H9 (cell line): ENCODE results near the gene SNRPA1. TPM values are rescaled to one million over a fixed set of nuclear protein-coding genes. Genes with fewer than 3 reads are reported as not detected.

Experiments
- DNase-seq: peaks from one replicate; pipeline ENCODE4 v3.0.0-alpha.2; 2017
- H2AFZ ChIP-seq: one replicate; pipeline ENCODE4 v1.6.1; 2013; ENCODE audit warnings: mild to moderate bottlenecking, low read length, control low read depth, moderate library complexity
- H2AK5ac ChIP-seq: 2 replicates; pipeline ENCODE4 v1.6.1; 2013; ENCODE audit warnings: low read length, control low read depth, mixed read lengths; ENCODE audit not compliant: insufficient read length
- H2BK120ac ChIP-seq: one replicate; pipeline ENCODE4 v1.6.1; 2013; ENCODE audit warnings: low read depth, mild to moderate bottlenecking, low read length, control low read depth, inconsistent platforms; ENCODE audit not compliant: poor library complexity, severe bottlenecking
- H2BK12ac ChIP-seq: 2 replicates; pipeline ENCODE4 v1.6.1; 2013; ENCODE audit warnings: low read length, control low read depth, mixed read lengths, low read depth; ENCODE audit not compliant: insufficient read length
- H2BK15ac ChIP-seq: 2 replicates; pipeline ENCODE4 v1.6.1; 2013; ENCODE audit warnings: low read depth, low read length, control low read depth
- H2BK20ac ChIP-seq: one replicate; pipeline ENCODE4 v1.6.1; 2013; ENCODE audit warnings: low read depth, mild to moderate bottlenecking, low read length, control low read depth, inconsistent platforms; ENCODE audit not compliant: poor library complexity, severe bottlenecking
- H2BK5ac ChIP-seq: 2 replicates; pipeline ENCODE4 v1.6.1; 2013; ENCODE audit warnings: low read length, control low read depth, mixed read lengths; ENCODE audit not compliant: insufficient read length
- H3K14ac ChIP-seq: 2 replicates; pipeline ENCODE4 v1.6.1; 2013; ENCODE audit warnings: low read length, control low read depth; ENCODE audit not compliant: insufficient read depth
- H3K18ac ChIP-seq: 2 replicates; pipeline ENCODE4 v1.6.1; 2013; ENCODE audit warnings: low read depth, mild to moderate bottlenecking, mixed read lengths, low read length, control low read depth; ENCODE audit not compliant: insufficient read length
- H3K23ac ChIP-seq: 2 replicates; pipeline ENCODE4 v1.6.1; 2013; ENCODE audit warnings: low read length, control low read depth, mixed read lengths, low read depth; ENCODE audit not compliant: insufficient read length
- H3K23me2 ChIP-seq: 2 replicates; pipeline ENCODE4 v1.6.1; 2013; ENCODE audit warnings: low read depth, mild to moderate bottlenecking, mixed read lengths, low read length, control low read depth; ENCODE audit not compliant: insufficient read length, poor library complexity, severe bottlenecking
- H3K27ac ChIP-seq: 2 replicates; pipeline ENCODE4 v1.5.1; 2013; ENCODE audit warnings: low read length, control low read depth, mixed read lengths, low read depth; ENCODE audit not compliant: insufficient read length
- H3K27me3 ChIP-seq: 2 replicates; pipeline ENCODE4 v1.6.1; 2013; ENCODE audit warnings: low read length, control low read depth, inconsistent platforms; ENCODE audit not compliant: insufficient read depth
- H3K4ac ChIP-seq: 2 replicates; pipeline ENCODE4 v1.6.1; 2013; ENCODE audit warnings: low read depth, mild to moderate bottlenecking, control low read depth, inconsistent platforms, low read length, moderate library complexity
- H3K4me1 ChIP-seq: 2 replicates; pipeline ENCODE4 v1.6.1; 2013; ENCODE audit warnings: low read length, control low read depth, inconsistent platforms; ENCODE audit not compliant: insufficient read depth
- H3K4me2 ChIP-seq: 2 replicates; pipeline ENCODE4 v1.6.1; 2013; ENCODE audit warnings: low read length, control low read depth, mixed read lengths; ENCODE audit not compliant: insufficient read length, insufficient read depth
- H3K56ac ChIP-seq: 2 replicates; pipeline ENCODE4 v1.6.1; 2013; ENCODE audit warnings: low read depth, mild to moderate bottlenecking, mixed read lengths, low read length, control low read depth; ENCODE audit not compliant: insufficient read length
- H3K79me1 ChIP-seq: 2 replicates; pipeline ENCODE4 v1.6.1; 2013; ENCODE audit warnings: low read depth, mild to moderate bottlenecking, moderate library complexity, low read length, control low read depth, inconsistent platforms; ENCODE audit not compliant: insufficient read depth, poor library complexity, severe bottlenecking
- H3K79me2 ChIP-seq: 2 replicates; pipeline ENCODE4 v1.6.1; 2013; ENCODE audit warnings: low read length, control low read depth, inconsistent platforms; ENCODE audit not compliant: insufficient read depth
- H3K9ac ChIP-seq: 2 replicates; pipeline ENCODE4 v1.6.1; 2013; ENCODE audit warnings: low read length, control low read depth, mixed read lengths; ENCODE audit not compliant: insufficient read length; ENCODE audit errors: extremely low read depth
- H3K9me3 ChIP-seq: one replicate; pipeline ENCODE4 v1.6.1; 2013; ENCODE audit warnings: low read depth, low read length, inconsistent platforms; ENCODE audit not compliant: control insufficient read depth
- H3T11ph ChIP-seq: one replicate; pipeline ENCODE4 v1.6.1; 2013; ENCODE audit warnings: mild to moderate bottlenecking, low read length, control low read depth, inconsistent platforms
- H4K20me1 ChIP-seq: one replicate; pipeline ENCODE4 v1.6.1; 2013; ENCODE audit not compliant: control insufficient read depth, insufficient read length, insufficient read depth
- H4K5ac ChIP-seq: 2 replicates; pipeline ENCODE4 v1.6.1; 2013; ENCODE audit warnings: low read depth, mild to moderate bottlenecking, mixed read lengths, low read length, control low read depth; ENCODE audit not compliant: insufficient read length
- H4K8ac ChIP-seq: replicated peaks from 2 replicates; pipeline ENCODE4 v1.6.1; 2013; ENCODE audit warnings: low read length, control low read depth, mixed read lengths, low read depth; ENCODE audit not compliant: insufficient read length
- H4K91ac ChIP-seq: 2 replicates; pipeline ENCODE4 v1.6.1; 2013; ENCODE audit warnings: low read depth, mild to moderate bottlenecking, moderate library complexity, mixed read lengths, low read length, control low read depth; ENCODE audit not compliant: insufficient read length
- H3K27ac Mint-ChIP-seq, 3 experiments: 2 replicates in 2 of 3; 3 replicates in 1 of 3; pipeline ENCODE4 v1.8.0; 2020 to 2021; ENCODE audit warnings: mixed read lengths in 3 of 3, mild to moderate bottlenecking in 1 of 3, moderate library complexity in 1 of 3
- H3K27me3 Mint-ChIP-seq: 2 replicates; pipeline ENCODE4 v1.8.0; 2021; ENCODE audit warnings: low read depth, mild to moderate bottlenecking, moderate library complexity, mixed read lengths
- H3K36me3 Mint-ChIP-seq, 3 experiments: 2 replicates in 2 of 3; 3 replicates in 1 of 3; pipeline ENCODE4 v1.8.0; 2020 to 2021; ENCODE audit warnings: low read depth in 3 of 3, mixed read lengths in 3 of 3; ENCODE audit not compliant: insufficient read depth in 1 of 3
- H3K4me1 Mint-ChIP-seq, 2 experiments: 2 replicates each; pipeline ENCODE4 v1.8.0; 2020; ENCODE audit warnings: mixed read lengths in 2 of 2
- H3K4me3 Mint-ChIP-seq, 2 experiments: 2 replicates in 1 of 2; 3 replicates in 1 of 2; pipeline ENCODE4 v1.8.0; 2020 to 2021; ENCODE audit warnings: mild to moderate bottlenecking in 2 of 2, mixed read lengths in 2 of 2, moderate library complexity in 1 of 2
- H3K9me3 Mint-ChIP-seq, 2 experiments: 2 replicates in 1 of 2; 3 replicates in 1 of 2; pipeline ENCODE4 v1.8.0; 2020; ENCODE audit warnings: mild to moderate bottlenecking in 2 of 2, mixed read lengths in 2 of 2, moderate library complexity in 1 of 2
- WGBS: extraction: QIAGEN DNeasy Blood & Tissue Kit; methylation state at CpG from one replicate; pipeline ENCODE4 v1.1.7; 2013; ENCODE audit warnings: missing lambda C conversion rate, low lambda C conversion rate, mixed read lengths; ENCODE audit not compliant: insufficient read length; ENCODE audit errors: extremely low coverage; 5-methylcytosine and 5-hydroxymethylcytosine counted together
- total RNA-seq: library from RNA; stranded (reverse); gene quantifications from 2 replicates; pipeline ENCODE4 v1.2.1, GENCODE V29; 2021
- TF ChIP-seq, protein P1 (sequence below): fragments of 200-600 bp; sonication (generic); conservative IDR thresholded peaks from 3 replicates; pipeline ENCODE4 v1.8.0; 2021; ENCODE audit warnings: antibody characterized with exemption, mild to moderate bottlenecking

SNRPA1 gene
- total RNA-seq, 1 experiment from 2014 or later: 145 TPM

DNA sequence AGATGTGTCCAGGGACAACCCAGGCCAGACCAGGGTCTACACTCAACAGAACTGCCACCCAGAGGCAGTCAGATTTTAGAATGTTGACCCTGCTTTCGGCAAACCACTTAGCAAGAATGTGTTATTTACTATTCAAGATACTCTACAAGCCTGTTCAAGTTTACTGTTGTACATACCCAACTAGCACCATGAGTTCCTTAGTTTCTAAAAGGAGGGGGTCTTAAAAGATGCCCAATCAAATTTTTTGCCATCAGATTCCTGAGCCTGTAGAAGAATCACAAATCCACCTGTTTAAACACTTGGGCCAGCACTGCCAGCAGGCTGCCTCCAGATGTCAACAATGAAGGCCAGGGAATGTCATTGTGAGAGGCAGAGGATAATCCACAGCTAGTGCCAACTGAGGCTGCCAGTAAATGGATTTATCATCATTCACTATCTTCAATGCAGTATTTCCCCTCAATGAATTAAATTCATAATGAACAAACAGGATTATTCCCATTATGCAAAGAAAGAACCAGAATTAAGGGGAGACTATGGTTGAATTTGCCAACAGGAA is 43.5 kb upstream of the SNRPA1 start:
- Histone ChIP-seq H3K18ac (no peak overlapping the region), H4K8ac (no peak overlapping the region), H3K14ac (no peak overlapping the region), H3T11ph (no peak overlapping the region), H2AFZ (no peak overlapping the region), H2BK5ac (no peak overlapping the region), H2BK15ac (no peak overlapping the region), H3K79me2 (no peaks in the 10 kb centered on the region), H4K20me1 (no peaks in the 10 kb centered on the region), H4K91ac (no peak overlapping the region), H2BK120ac (no peak overlapping the region), H3K23me2 (no peaks in the 10 kb centered on the region), H3K4me2 (no peak overlapping the region), H2BK12ac (no peak overlapping the region), H3K23ac (no peak overlapping the region), H3K4me1 (no peaks in the 10 kb centered on the region), H3K27me3 (no peaks in the 10 kb centered on the region; the same call in 1 of the 2 replicates), H3K56ac (no peak overlapping the region), H3K9ac (no peak overlapping the region), H3K79me1 (no peaks in the 10 kb centered on the region), H2AK5ac (no peak overlapping the region), H2BK20ac (no peak overlapping the region), H3K4ac (no peak overlapping the region), H3K9me3 (peaks cover 7% of the 10 kb centered on the region), H4K5ac (no peak overlapping the region), H3K27ac (no peak overlapping the region)
- no peaks in the 10 kb centered on the region for H3K4me1 Mint-ChIP-seq
- no peak overlapping the region for H3K4me3 Mint-ChIP-seq
- no CpG with 5 or more reads among the region's 1 CpG for WGBS
- no peak overlapping the region for H3K27ac Mint-ChIP-seq
- peaks cover 5 to 8% (median 6%) of the 10 kb centered on the region in 3 experiments for H3K36me3 Mint-ChIP-seq
- TF ChIP-seq, protein P1, sequence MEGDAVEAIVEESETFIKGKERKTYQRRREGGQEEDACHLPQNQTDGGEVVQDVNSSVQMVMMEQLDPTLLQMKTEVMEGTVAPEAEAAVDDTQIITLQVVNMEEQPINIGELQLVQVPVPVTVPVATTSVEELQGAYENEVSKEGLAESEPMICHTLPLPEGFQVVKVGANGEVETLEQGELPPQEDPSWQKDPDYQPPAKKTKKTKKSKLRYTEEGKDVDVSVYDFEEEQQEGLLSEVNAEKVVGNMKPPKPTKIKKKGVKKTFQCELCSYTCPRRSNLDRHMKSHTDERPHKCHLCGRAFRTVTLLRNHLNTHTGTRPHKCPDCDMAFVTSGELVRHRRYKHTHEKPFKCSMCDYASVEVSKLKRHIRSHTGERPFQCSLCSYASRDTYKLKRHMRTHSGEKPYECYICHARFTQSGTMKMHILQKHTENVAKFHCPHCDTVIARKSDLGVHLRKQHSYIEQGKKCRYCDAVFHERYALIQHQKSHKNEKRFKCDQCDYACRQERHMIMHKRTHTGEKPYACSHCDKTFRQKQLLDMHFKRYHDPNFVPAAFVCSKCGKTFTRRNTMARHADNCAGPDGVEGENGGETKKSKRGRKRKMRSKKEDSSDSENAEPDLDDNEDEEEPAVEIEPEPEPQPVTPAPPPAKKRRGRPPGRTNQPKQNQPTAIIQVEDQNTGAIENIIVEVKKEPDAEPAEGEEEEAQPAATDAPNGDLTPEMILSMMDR: no peak
- peaks cover 59% of the 10 kb centered on the region for H3K27me3 Mint-ChIP-seq
- H3K9me3 Mint-ChIP-seq: peaks cover 13% of the 10 kb centered on the region in 2 experiments; a peak in 4 of 5 replicates
- no peak for DNase-seq
